Heart left ventricle (tissue), 16 donors: ENCODE data around the gene MAP2K5. TPM values are rescaled to one million over a fixed set of nuclear protein-coding genes. Genes with fewer than 3 reads are reported as not detected.
A peak's percentile ranks its signal among the peaks of the same experiment; 100 is the strongest.

ENCODE experiments used
- ATAC-seq, 4 donors: fragments of 200-7000 bp; cut with Tn5 transposase; one replicate each; pipeline ENCODE4 v1.9.1; 2020 to 2022; ENCODE audit warnings: moderate library complexity in 4 of 4, mild to moderate bottlenecking in 3 of 4, moderate number of reproducible peaks in 1 of 4
- DNase-seq, 5 donors: peaks; one replicate each; pipeline ENCODE4 v3.0.0-alpha.2; 2020
- H3K27ac ChIP-seq, 12 donors: fragments of 200-600 bp; sonication (generic) in 4 of 12; one replicate each; pipeline versions ENCODE4 v1.5.0 to v1.8.0; 2016 to 2022; ENCODE audit warnings: mild to moderate bottlenecking in 2 of 12
- H3K27me3 ChIP-seq, 9 donors: fragments of 200-600 bp; sonication (generic) in 2 of 9; one replicate each; pipeline versions ENCODE4 v1.5.1 to v1.8.0; 2016 to 2022; ENCODE audit warnings: mild to moderate bottlenecking in 3 of 9
- H3K36me3 ChIP-seq, 9 donors: fragments of 200-600 bp; sonication (generic) in 2 of 9; one replicate each; pipeline versions ENCODE4 v1.5.0 to v1.8.0; 2018 to 2022; ENCODE audit warnings: mild to moderate bottlenecking in 2 of 9
- H3K4me1 ChIP-seq, 12 donors: fragments of 200-600 bp; sonication (generic) in 4 of 12; one replicate each; pipeline versions ENCODE4 v1.5.0 to v1.8.0; 2016 to 2022; ENCODE audit warnings: mild to moderate bottlenecking in 3 of 12
- H3K4me3 ChIP-seq, 12 donors: fragments of 200-600 bp; sonication (generic) in 4 of 12; one replicate each; pipeline versions ENCODE4 v1.5.0 to v1.8.0; 2017 to 2022; ENCODE audit warnings: mild to moderate bottlenecking in 9 of 12, moderate library complexity in 4 of 12
- H3K9me3 ChIP-seq, 12 donors: fragments of 200-600 bp; sonication (generic) in 4 of 12; one replicate each; pipeline versions ENCODE4 v1.5.0 to v1.8.0; 2016 to 2022; ENCODE audit warnings: mild to moderate bottlenecking in 1 of 12
- POLR2A ChIP-seq, 2 donors: fragments of 450-650 bp; IDR thresholded peaks; one replicate each; pipeline ENCODE4 v1.6.1; 2017; ENCODE audit warnings: antibody characterized with exemption in 2 of 2, mild to moderate bottlenecking in 2 of 2, moderate library complexity in 2 of 2
- WGBS, 4 donors: extraction: QIAGEN DNeasy Blood & Tissue Kit in 2 of 4; methylation state at CpG; one replicate each; pipeline versions ENCODE4 v1.1.5 to v1.1.7; 2013 to 2018; 5-methylcytosine and 5-hydroxymethylcytosine counted together
- intact Hi-C, 10 donors: fragments of 100-400 bp; cut with DNase I; formaldehyde crosslinking; loops; one replicate each; pipeline versions ENCODE4 v1.11.1 to v1.14.2; 2022
- polyA plus RNA-seq, 2 donors: library from polyadenylated mRNA; stranded (reverse); fragments of 200-250 nt; gene quantifications; one replicate each; pipeline ENCODE4 v1.2.3, GENCODE V29; 2013
- total RNA-seq, 9 donors: library from RNA; depleted of rRNA in 2 of 9; stranded (reverse); fragments of >200 nt in 2 of 9; fragmentation: NEBNext Ultra II Directional in 3 of 9; extraction: Animal tissue kit (Norgen Biotek cat#: 25700) in 3 of 9; gene quantifications; one replicate each; pipeline versions ENCODE4 v1.1.0 to v1.2.4, GENCODE V29; 2016 to 2023
- TF ChIP-seq, protein P1 (sequence below), 12 donors: fragments of 200-600 bp; sonication (generic) in 4 of 12; IDR thresholded peaks; one replicate each; pipeline versions ENCODE4 v1.5.0 to v1.8.0; 2018 to 2022; ENCODE audit warnings: antibody characterized with exemption in 12 of 12, mild to moderate bottlenecking in 5 of 12
- donor health status: ischemic (EF 13 %, LVEDD 7.1; RV severe dilation, severe dysfunction).
- donor health status: healthy with polysubstance abuse.
- donor health status: DM: no; HTN: yes; CAD: no.
- donor health status: DM: no; HTN: no; CAD: no.
- donor health status: ischemic (EF 25% LVEDD 6.9; RV normal size, moderate dysfunction).
- donor health status: ischemic (EF 25% LVEDD 5.7; RV mildly dilated, moderate dysfunction).
- donor health status: healthy.
- donor health status: DM: yes; HTN: yes; CAD: no.
- donor health status: ischemic (EF 35%, LVEDD 5.7; RV mildly dilated, moderate dysfunction).
- donor health status: nonischemic (EF 11% LVEDD 7.7; RV severe dilation, severe dysfunction).
- donor health status: DM: yes; HTN: yes; CAD: no.
- donor health status: PGD.
- donor health status: ischemic (EF 29% LVEDD 5.4; RV normal size, mild dysfunction).
- donor health status: nonischemic (EF 23%, LVEDD 6.1; RV moderate dilation, normal function).

The MAP2K5 gene
- total and polyA plus RNA-seq, 11 donors: 8.1 to 32.0 (median 19.1) TPM

DNA sequence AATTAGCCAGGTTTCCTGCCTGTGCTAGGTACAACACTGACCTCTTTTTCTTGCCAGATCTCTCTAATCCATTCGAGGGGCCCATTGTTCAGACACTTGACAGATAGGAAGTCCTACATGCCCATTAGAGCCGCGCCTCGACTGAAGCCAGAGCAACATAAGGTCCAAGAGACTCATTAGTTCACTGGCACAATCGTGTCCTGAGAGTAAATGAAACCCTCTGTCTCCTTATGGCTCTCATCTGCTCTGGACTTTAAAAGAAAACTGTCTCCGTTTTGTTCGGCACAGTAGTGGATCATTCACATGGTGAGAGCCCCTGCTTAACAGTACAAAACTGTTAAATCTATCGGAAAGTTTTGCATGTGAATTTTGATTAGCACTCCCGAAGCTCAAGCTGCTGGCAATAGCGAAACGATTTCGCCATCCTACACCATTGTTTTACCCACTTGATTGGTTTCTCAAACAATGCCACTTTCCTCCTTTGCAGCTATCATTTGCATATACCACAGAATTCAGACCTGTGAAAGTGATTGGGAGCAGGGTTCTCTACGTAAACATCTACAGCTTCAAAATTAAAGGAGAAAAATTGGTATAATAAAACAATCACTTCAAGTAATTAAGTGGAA, 40.6 kb upstream of the MAP2K5 start:
- no peak for ATAC-seq
- intact Hi-C loops: loop anchor here in 5 of 10 donors (2.0 to 5.0 kb wide), 2 partner anchors 331 to 335 kb away; no protein-coding TSS in a partner anchor
- peaks cover 0 to 6% (median 0%) of the 10 kb centered on the region in 12 donors for H3K4me1 ChIP-seq
- no peaks in the 10 kb centered on the region for H3K9me3 ChIP-seq
- no peaks in the 10 kb centered on the region for H3K27me3 ChIP-seq
- no peak overlapping the region for H3K27ac ChIP-seq
- no peak for DNase-seq
- TF ChIP-seq, protein P1, sequence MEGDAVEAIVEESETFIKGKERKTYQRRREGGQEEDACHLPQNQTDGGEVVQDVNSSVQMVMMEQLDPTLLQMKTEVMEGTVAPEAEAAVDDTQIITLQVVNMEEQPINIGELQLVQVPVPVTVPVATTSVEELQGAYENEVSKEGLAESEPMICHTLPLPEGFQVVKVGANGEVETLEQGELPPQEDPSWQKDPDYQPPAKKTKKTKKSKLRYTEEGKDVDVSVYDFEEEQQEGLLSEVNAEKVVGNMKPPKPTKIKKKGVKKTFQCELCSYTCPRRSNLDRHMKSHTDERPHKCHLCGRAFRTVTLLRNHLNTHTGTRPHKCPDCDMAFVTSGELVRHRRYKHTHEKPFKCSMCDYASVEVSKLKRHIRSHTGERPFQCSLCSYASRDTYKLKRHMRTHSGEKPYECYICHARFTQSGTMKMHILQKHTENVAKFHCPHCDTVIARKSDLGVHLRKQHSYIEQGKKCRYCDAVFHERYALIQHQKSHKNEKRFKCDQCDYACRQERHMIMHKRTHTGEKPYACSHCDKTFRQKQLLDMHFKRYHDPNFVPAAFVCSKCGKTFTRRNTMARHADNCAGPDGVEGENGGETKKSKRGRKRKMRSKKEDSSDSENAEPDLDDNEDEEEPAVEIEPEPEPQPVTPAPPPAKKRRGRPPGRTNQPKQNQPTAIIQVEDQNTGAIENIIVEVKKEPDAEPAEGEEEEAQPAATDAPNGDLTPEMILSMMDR (IDR thresholded peaks at IDR 0.05): no peak
- TF ChIP-seq POLR2A (IDR thresholded peaks at IDR 0.05): no peak
- WGBS, 4 donors: 52 to 67% (median 65%) methylated on average over 13 of the region's 13 CpGs
- H3K36me3 ChIP-seq: no peaks in the 10 kb centered on the region
- H3K4me3 ChIP-seq: peak overlapping the region in 2 of 12 donors; percentile 5 to 25

DNA sequence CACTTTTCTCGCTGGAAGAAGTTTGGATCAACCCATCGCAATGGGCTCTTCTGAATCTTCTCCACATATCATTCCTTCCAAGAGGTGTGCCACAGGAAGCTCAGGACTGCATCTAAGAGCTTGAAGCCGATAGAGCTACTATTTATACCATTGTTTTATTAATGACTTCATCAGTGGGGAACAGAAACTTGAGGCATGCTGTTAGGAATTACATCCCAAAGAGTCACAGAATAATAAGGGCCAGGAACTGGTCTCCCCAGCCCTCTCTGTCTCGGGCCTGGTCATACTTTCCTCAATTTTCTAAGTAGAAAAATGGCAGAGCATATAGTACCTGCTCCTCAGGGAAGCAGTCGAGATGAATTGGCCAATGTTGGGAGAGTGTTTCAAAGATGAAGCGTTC, 38.4 kb upstream of the MAP2K5 start:
- no peaks in the 10 kb centered on the region for H3K9me3 ChIP-seq
- WGBS, 4 donors: 82 to 90% (median 87%) methylated on average over 6 of the region's 6 CpGs
- ATAC-seq: no peak
- no peak for DNase-seq
- no peaks in the 10 kb centered on the region for H3K27me3 ChIP-seq
- no peak for TF ChIP-seq POLR2A (IDR thresholded peaks at IDR 0.05)
- TF ChIP-seq, protein P1 (IDR thresholded peaks at IDR 0.05): no peak
- peaks cover 0 to 5% (median 0%) of the 10 kb centered on the region in 9 donors for H3K36me3 ChIP-seq
- no peak overlapping the region for H3K4me3 ChIP-seq
- intact Hi-C loops: loop anchor here in 4 of 10 donors (5.0 kb wide), 1 partner anchor 333 kb away; no protein-coding TSS in a partner anchor
- no peak overlapping the region for H3K27ac ChIP-seq
- peaks cover 0 to 10% (median 0%) of the 10 kb centered on the region in 12 donors for H3K4me1 ChIP-seq

DNA sequence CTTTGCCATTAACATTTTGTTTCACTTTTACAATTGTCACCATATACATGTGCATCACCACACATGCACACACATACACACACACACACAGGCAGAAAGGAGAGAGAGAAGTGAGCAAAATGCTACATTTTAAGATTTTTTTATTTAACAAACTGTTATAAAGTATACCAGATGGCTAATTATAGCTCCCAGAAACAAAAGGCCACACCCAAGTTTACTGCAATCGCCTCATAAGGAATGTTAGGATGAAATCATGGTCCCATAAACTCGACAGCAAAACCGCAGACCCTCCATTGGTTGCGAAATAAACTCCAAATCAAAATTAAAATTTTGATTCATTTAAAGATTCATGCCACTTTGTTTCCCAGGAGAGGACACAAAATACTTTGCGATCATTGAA, 37.7 kb upstream of the MAP2K5 start:
- DNase-seq (no peak), ATAC-seq (no peak)
- no peak overlapping the region for H3K27ac ChIP-seq
- peaks cover 0 to 9% (median 0%) of the 10 kb centered on the region in 9 donors for H3K36me3 ChIP-seq
- 84 to 92% (median 91%) methylated on average over 5 of the region's 5 CpGs for WGBS, 4 donors
- H3K4me1 ChIP-seq: peaks cover 0 to 10% (median 0%) of the 10 kb centered on the region in 12 donors
- no peaks in the 10 kb centered on the region for H3K27me3 ChIP-seq
- no peak for TF ChIP-seq POLR2A (IDR thresholded peaks at IDR 0.05)
- TF ChIP-seq, protein P1 (IDR thresholded peaks at IDR 0.05): no peak
- intact Hi-C loops: loop anchor here in 4 of 10 donors (5.0 kb wide), 1 partner anchor 333 kb away; no protein-coding TSS in a partner anchor
- no peaks in the 10 kb centered on the region for H3K9me3 ChIP-seq
- no peak overlapping the region for H3K4me3 ChIP-seq

DNA sequence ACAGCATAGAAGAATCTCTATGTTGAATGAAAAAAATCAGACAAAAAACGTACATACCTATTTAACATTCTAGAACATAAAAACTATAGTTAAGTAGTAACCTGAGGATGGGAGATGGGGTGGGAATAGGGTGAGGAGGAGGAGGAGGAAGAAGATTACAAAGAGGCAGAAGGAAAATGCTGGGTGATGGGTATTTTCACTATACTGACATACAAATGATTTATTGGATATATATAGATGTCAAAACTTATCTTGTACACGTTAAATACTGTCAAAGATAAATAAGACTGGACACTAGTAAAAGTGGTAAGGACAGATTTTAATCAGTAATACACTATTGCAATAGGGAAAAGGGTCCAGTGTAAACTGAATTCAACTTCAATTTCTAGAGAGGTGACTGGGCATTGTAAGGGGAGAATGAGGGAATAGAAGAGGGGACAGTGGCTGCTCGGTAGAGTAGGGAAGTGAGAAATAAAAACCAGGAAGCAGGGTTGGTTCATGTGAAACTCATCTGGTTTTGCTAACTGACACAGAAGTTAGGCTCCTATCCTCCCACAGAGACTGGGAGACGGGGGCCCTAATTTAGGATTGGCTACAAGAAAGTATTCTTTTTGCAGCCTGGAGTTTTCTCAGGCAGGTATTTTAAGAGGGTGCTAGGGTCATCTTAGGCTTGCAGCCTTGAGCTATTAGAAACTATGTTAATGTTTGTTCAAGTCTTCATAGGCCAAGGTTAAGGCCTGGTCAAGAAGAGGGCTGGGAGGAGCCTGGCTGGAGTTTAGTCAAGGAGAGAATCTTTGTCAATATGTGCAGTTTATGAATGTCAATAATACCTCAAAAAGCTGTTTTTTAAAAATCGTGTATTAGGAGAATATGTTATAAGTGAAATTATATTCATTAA, 36.6 kb upstream of the MAP2K5 start:
- WGBS, 4 donors: 81 to 83% (median 82%) methylated on average over 5 of the region's 5 CpGs
- Histone ChIP-seq H3K27me3 (no peaks in the 10 kb centered on the region), H3K36me3 (peaks cover 0 to 21% (median 2%) of the 10 kb centered on the region in 9 donors), H3K4me1 (peaks cover 0 to 10% (median 0%) of the 10 kb centered on the region in 12 donors), H3K9me3 (no peaks in the 10 kb centered on the region), H3K4me3 (no peak overlapping the region), H3K27ac (no peak overlapping the region)
- DNase-seq (no peak), ATAC-seq (no peak)
- intact Hi-C loops: no loop called here
- TF ChIP-seq POLR2A (IDR thresholded peaks at IDR 0.05): no peak
- TF ChIP-seq, protein P1 (IDR thresholded peaks at IDR 0.05): no peak
